ENCODE measurements around the gene MPLKIP. TPM values are rescaled to one million over a fixed set of nuclear protein-coding genes. Genes with fewer than 3 reads are reported as not detected.
"Not testable (repeated sequence)": the region's sequence is repeated elsewhere in the genome, so short reads cannot be mapped to it uniquely, and the experiment has no call there.

Gene MPLKIP
- polyA plus RNA-seq, 5 donors, result 33.5 to 45.6 (median 40.9) TPM

DNA sequence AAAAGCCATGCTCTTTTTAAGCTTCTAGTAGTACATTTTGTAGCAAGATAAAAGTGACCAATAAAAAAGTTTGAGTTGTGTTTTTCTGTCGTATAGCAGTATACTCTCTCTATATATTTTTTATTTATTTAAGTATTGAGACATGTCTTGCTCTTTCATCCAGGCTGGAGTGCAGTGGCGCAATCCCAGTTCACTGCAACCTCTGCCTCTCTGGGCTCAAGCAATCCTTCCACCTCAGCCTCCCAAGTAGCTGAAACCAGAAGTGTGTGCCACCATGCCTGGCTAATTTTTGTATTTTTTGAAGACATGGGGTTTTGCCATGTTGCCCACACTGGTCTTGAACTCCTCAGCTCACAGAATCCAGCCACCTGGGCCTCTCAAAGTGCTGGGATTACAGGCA is 3.1 kb upstream of the MPLKIP start:
- no peak for DNase-seq

DNA sequence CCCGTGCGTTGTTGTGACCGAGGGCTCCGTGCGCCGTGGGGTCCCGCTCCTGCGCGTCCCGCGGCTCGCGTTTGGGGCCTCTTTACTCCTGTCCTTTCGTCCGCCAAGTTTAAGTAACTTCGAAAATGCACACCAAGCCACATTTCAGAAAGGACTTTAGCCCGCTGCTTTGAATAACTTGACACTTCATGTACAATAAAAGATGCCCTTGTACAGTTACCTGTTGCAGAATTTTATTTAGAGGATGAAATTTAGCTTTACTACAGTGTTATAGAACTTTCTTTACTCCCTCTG is 842 bp upstream of the MPLKIP start:
- no peak for DNase-seq

DNA sequence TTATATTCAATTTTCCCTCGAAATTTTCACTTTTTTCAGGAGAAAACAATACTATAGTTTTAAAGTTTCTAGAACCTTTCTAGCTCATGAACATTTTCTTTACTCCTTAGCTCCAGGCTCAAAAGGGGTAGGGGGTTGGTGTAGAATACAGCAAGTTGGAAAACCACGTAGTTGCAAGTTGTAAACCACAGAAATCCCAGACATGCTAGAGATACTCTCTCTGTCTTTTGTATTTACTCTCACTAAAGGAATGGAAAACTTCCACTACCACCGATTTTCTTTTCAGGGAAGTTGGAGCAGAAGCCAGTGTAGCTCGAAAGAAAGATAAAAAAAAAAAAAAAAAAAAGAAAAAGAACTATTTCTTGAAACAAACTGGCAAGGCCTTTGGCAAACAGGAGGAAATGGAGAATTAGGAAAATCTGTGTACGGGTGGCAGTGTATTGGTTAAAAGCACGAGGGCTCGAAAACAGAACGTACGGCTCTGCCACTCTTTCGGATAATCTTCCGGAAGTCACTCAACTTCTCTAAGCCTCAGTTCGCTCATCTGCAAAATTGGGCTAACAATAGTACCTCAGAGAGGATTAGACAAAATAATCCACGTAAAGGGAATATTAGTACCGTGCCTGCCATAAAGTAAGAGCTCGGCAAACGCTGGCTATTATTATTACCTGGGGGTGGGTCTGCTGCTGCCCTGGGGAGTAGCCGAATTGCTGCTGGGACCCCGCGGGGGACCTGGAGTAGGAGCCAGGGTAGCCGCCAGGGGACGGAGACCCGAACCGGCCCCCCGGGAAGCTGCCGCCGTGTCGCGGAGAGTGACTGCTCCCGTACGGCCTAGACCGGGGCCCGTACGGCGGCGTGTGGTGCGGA is 628 bp downstream of the MPLKIP start:
- DNase-seq, result peak in 1 of 2 donors; percentile 1

DNA sequence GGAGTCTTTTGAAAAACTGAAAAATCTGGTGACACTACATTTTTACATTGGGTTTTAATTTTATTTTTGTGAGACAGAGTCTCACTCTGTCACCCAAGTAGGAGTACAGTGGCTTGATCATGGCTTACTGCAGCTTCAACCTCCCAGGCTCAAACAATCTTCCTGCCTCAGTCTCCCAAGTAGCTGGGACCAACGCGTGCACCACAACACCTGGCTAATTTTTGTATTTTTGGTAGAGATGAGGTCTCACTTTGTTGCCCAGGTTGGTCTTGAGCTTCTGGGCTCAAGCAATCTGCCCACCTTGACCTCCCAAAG is 11.5 kb downstream of the MPLKIP start:
- no peak for DNase-seq

DNA sequence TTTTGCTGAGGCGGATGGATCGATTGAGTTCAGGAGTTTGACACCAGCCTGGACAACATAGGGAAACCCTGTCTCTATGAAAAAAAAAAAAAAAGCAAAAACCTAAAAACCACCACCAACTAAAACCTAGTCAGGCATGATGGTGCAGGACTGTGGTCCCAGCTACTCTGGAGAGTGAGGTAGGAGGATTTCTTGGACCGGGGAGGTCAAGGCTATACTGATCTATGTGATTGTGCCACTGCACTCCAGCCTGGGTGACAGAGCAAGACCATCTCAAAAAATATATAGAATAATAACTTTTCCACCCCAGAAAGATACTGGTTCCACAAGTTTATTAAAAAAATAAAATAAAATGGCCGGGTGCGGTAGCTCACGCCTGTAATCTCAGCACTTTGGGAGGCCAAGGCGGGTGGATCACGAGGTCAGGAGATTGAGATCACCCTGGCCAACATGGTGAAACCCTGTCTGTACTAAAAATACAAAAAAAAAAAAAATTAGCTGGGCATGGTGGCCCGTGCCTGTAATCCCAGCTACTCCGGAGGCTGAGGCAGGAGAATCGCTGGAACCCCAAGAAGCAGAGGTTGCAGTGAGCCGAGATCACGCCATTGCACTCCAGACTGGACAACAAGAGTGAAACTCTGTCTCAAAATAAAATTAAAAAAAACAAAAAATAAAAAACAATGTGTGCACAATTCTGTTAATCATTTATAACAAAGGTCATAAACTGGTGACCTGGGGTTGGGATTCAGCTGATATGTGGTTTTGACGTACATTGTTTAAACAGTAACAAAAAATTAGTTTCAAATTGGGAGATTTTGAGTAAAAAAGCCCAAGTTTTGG is 12.1 kb downstream of the MPLKIP start:
- DNase-seq, result not testable (repeated sequence)

DNA sequence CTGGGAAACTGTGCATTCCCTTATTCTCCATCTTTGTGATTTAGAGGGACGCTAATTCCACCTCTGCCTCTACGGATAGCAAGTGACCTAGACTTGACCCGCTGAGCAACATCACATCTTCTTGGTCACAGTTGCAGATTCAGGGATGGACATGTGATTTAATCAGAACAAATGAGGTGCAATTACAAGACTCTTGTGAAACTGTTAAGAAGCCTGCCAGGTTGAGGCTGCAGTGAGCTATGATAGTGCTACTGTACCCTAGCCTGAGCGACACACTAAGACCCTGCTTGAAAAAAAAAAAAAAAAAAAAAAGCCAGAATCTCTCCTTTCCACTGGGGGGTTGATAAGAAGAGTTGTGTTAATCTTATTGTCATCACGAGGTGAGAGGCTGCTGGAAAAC is 14.4 kb downstream of the MPLKIP start:
- no peak for DNase-seq

DNA sequence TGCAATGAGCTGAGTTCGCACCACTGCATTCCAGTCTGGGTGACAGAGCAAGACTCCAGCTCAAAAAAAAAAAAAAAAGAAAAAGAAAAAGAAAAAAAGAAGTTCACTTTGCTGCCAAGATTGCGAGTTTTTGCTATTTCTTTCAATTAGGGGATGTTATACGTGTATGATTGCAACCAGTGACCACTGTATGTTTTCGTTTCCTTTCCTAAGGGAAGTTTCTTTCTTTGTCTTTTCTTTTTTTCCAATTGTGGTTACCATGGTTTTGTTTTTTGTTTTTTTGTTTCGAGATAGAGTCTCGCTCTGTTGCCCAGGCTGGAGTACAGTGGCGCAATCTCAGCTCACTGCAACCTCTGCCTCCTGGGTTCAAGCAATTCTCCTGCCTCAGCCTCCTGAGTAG is 16.2 kb downstream of the MPLKIP start:
- not testable (repeated sequence) for DNase-seq

DNA sequence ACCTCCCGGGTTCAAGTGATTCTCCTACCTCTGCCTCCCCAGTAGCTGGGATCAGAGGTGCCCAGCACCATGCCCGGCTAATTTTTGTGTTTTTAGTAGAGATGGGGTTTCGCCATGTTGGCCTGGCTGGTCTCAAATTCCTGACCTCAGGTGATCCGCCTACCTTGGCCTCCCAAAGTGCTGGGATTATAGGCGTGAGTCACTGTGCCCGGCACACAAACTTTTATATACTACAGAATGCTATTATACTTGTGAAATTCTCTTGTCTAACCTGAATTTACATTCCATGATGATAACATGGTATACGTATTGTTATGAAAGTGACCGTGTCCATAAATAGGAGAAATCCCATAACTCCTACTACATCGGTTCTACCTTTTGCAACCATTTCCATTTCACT is 17.2 kb downstream of the MPLKIP start:
- DNase-seq, result not testable (repeated sequence)

DNA sequence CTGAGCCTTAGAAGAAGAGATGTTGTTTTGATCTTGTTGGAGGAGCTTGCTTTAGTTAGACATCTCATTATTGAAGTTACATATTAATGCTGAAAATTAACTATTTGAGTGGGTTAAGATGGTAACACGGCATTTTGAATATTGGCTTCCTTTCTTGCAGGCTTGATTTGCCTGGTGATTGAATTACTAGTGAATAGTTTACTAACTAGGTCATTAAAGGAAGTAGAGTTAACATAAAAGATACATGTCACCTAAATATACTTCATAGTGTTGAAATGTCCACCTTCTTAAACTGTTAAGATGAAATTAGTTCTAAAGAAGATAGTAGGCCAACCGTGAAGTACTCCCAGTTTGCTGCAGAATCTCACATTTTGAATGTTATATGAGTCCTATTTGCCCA is 18.5 kb downstream of the MPLKIP start:
- no peak for DNase-seq

DNA sequence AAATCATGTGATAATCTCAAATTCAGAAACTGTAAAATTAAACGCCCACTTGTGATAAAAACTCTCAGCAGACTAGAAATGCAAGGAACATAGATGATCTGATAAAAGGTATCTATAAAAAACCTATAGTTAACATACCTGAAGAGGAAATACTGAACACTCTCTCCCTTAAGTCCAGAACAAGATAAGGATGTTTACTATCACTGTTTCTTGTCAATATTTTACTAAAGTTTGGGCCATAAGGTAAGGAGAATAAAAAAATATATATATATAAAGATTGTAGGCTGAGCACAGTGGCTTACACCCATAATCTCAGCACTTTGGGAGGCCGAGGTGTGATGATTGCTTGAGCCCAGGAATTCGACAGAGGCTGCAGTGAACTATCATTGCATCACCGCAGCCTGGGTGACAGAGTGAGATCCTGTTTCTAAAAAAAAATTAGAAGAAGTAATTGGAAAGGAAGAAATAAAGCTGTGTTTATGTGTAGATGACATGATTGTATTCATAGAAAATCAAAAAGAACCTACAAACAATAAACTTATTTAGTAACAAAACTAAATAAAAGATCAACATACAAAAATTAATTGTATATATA is 28.4 kb downstream of the MPLKIP start:
- no peak for DNase-seq

DNA sequence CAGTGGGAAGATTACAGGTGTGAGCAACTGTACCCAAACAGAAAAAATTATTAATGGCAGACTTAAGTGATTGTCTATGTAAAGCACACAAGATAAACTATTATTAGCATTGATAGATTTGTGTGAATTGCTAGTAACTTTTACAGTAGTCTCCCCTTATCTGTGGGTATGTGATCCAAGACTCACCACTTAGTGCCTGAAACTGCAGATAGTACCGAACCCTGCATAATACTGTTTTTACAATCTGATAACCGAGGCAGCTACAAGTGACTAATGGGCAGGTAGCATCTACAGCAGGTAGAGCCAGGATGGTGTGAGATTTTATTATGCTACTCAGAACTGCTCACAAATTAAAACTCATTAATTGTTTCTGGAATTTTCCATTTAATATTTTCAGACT is 31.5 kb downstream of the MPLKIP start:
- DNase-seq, result no peak

DNA sequence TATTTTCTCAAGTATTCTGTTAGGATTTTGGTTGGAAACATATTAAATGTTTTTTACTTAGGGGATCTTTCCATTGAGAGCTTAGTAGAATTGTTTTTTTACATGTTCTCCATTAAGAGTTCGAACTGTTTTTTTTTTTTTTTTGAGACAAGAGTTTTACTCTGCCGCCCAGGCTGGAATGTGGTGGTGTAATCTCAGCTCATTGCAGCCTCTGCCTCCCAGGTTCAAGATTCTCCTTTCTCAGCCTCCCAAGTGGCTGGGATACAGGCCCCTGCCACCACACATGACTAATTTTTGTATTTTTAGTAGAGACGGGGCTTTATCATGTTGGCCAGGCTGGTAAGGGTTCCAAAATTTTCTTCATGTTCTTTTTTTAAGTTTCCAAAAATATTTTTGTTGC is 33.2 kb downstream of the MPLKIP start:
- no peak for DNase-seq

DNA sequence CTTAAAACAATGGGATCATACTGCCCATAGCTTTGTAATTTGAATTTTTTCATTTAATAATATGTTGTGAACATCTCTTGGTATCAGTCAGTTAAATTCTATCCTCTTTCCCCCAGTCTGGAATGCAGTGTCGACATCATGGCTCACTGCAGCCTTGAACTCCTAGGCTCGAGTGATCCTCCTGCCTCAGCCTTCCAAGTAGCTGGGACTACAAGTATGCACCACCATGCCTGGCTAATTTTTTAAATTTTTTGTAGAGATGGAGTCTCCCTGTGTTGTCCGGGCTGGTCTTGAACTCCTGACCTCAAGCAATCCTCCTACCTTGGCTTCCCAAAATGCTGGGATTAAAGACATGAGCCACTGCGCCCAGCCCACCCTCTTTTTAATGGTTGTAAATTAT is 34.6 kb downstream of the MPLKIP start:
- no peak for DNase-seq

DNA sequence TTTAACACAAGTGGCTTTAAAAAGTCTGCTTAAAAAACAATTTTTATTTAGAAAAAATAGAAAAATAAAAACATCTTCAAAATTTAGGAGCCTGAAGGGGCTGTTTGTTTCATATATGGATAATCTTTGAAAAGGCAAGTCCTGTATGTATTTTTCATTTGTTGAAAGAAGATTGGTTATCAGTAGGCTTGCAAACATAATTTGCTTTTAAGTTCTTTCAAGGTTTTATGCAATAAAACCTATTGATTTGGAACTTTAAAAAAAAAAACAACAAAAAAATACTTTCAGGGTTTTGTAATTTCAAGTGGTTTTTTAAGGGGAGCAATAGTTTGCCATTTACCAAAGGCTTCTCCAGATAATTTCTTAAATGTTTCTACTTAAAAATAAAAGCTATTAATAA is 35.6 kb downstream of the MPLKIP start:
- DNase-seq, result no peak

DNA sequence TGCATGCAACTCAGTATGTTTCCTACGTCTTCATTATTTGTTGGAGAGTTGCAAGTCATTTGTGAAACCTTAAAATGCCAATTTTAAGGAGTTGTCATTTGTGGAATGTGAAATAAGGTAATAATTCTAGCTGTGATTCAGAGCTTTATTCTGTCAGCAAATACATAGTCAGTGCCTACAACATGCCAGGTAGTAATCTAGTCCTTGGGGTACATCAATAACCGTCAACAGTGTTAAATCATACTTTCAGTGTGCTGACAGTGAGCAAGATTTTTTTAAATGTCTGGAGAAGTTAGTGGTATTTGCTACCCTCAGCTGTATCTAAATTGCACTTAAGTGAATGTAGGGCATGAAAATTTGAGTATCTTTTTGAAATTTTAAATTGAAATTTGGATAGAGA is 36.7 kb downstream of the MPLKIP start:
- DNase-seq, result no peak

DNA sequence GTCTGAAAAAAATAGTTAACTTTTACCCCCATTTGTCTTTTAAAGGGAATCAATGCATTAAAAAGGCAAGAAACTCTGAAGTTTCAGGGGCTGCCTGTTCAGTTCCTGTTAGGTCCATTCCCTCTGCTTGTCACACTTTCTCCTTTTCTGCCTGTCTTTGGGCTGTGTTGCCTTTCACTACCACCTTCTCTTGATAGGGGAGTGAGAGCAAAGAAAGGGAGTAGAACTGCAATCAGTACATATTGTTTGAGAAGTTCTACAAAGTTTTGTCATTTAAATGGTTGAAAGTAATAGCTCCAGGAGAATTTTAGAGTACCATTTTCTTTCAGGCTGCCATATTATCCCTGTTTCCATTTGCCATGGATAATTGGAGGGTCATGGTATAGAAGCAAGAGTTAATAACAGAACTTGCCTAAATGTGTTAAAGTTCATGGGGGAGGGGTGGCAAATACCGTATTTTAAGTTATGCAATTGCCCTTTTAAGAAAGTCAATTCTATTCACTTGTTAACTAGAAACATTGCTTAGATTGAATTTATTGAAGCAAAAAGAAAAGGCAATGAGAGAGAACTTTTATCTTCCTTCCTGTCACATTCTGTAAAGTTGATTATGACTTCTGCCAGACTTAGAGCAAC is 38.6 kb downstream of the MPLKIP start:
- DNase-seq, result no peak

DNA sequence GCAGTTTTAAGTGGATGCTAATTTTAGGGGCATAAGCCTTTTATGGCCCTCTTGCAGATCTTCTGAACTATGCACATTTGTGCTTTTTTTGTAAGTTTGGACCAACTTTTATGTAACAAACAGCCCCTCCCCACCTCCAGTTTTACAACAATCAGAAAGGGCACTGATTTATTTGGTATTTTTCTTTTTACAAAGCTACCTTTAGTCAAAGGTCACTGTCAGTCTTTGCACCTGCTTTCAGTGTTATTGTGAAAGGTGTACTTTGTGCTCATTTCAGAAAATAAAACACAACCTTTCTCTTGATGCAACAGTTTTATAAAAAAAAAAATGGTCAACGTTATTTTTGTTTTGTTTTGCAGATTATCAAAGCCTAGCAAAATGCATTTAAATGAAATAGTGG is 39.2 kb downstream of the MPLKIP start:
- no peak for DNase-seq

DNA sequence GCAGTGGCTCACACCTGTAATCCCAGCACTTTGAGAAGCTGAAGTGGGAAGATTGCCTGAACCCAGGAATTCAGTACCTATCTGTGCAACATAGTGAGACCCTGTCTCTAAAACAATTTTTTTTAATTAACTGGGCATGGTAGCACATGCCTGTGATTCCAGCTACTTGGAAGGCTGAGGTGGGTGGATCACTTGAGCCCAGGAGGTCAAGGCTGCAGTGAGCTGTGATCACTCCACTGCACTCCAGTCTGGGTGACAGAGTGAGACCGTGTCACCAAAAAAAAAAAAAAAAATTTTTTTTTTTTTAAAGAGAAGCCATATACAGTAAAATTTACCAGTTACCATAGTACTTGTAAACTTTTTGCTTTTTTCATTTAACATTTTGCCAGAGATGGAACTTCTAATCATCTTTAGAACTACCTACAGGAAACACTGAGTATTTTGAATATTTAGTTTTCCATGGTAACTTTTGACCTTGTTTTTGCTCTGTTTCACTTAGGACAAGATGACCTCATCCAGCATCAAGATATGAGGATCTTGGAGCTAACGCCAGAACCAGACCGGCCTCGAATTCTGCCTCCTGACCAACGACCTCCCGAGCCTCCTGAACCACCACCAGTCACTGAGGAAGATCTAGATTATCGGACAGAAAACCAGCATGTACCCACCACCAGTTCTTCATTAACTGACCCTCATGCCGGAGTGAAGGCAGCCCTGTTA is 40.6 kb downstream of the MPLKIP start:
- no peak for DNase-seq

DNA sequence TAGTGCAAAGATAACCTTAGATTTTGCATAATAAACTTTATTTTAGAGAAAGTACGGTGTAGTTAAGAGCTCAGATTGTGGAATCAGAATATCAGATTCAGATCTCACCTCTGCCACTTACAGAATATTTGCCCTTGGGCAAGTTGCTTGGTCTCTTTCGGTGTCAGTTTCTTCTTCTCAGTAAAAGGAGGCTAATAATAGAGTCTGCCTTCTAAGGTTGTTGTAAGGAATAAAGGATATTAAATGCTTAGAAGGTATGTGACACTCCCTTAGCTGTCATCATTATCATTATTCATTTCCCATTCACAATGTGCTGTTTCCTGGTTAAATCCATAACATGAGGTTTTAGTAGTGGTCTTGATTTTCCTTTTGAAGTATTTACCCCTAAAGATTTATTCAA is 42.2 kb downstream of the MPLKIP start:
- DNase-seq, result no peak

DNA sequence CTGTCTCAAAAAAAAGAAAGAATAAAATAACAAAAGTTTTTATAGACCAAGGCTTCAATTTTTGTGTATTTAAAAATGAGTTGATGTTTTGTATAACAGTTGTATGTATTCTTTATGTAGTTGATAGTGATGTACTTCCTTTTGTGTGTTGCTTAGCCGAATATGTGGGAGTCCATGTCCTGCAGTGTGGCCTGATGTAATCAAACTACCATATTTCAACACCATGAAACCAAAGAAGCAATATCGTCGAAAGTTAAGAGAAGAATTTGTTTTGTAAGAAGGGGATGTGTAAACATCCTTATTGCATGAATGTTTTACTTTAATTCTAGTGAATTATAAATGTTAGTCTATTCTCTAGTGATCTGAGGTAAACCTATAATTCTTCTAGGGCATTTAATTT is 56.6 kb downstream of the MPLKIP start:
- DNase-seq, result no peak

Data from right lung (tissue), 5 donors.